GM19467 (cell line): ENCODE data around the gene RGL1.

Experiments used
- ATAC-seq: cut with Tn5 transposase; IDR thresholded peaks from one replicate; pipeline ENCODE4 v1.9.1; 2021; ENCODE audit warnings: mild to moderate bottlenecking, moderate library complexity; ENCODE audit not compliant: unreplicated experiment

The RGL1 gene

DNA sequence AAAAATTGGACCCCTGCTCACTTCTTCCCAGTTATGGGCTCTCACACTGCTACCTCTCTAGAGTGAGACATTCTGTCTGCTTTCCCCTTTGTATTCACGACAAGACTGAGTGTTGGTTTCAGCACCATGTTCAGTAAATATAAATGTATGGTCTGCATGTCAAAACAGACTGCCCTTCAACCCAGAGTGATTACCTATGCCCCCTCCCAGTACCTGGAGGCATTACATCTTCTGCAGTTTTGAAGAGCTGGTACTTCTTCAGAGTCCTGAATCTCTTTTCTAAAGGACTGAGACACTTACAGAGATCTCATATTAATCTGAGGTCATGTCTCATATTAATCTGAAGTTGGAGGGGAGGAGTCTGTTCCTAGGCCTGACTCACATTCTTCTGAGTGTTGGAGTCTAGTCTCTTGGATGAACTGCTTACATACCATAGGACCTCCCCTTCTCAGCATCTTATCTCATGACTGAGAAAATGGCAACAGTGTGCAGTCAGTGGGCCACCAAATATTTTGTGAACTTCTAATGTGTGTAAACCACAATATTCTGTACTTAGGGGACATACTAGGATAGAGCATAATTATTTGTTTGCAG is 80.3 kb downstream of the RGL1 start:
- no peak for ATAC-seq

DNA sequence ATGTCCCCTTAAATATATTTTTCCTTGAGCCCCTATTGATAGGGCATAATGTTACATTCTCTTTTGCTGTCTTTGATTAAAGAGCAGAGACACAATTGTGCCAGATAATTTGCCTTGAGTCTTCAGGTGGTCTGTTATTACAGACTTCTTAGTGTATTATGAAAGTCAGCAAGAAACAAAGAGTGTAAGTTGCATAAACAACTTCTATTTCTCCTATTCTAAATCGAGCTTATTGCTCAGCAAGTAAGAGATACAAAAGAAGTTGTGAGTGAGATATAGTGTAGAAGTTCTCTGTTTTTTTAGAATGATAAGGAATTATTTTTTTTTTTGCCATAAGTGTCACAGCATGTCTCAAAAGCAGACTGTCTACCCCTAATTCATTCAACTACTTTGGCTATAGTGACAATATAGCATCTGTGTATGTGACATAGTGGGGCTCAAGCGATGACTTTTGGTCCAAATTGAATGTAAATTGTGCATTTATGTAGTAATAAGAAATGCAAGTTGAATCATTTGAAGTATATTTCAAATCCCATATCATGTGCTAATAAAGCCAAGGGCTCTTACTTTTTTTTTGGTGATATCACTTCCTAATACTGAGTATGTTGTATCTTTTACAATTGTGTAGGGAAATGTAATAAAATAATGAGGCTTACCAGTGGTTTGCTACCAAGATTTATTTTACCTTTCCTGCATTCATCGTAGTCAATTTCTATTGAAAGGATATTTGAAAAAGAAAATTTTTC is 81.3 kb downstream of the RGL1 start:
- no peak for ATAC-seq

DNA sequence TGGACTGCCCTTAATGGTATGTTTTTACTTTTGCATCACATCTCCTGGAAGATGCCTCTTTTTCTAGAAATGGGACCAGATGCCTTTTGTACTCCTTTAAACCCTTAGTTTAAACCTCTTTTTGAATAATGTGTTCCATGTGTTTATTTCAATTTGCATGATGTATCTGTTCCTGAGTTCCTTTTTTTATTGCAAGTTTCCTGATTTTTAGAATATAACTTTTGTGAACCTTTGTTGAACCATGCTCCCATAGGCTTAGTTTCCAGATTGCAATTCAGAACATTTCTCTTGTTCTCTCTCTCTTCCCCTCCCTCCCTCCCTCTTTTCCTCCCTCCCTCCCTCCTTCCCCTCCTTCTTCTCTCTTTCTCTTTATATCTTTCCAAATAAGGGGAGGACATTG is 81.9 kb downstream of the RGL1 start:
- no peak for ATAC-seq

DNA sequence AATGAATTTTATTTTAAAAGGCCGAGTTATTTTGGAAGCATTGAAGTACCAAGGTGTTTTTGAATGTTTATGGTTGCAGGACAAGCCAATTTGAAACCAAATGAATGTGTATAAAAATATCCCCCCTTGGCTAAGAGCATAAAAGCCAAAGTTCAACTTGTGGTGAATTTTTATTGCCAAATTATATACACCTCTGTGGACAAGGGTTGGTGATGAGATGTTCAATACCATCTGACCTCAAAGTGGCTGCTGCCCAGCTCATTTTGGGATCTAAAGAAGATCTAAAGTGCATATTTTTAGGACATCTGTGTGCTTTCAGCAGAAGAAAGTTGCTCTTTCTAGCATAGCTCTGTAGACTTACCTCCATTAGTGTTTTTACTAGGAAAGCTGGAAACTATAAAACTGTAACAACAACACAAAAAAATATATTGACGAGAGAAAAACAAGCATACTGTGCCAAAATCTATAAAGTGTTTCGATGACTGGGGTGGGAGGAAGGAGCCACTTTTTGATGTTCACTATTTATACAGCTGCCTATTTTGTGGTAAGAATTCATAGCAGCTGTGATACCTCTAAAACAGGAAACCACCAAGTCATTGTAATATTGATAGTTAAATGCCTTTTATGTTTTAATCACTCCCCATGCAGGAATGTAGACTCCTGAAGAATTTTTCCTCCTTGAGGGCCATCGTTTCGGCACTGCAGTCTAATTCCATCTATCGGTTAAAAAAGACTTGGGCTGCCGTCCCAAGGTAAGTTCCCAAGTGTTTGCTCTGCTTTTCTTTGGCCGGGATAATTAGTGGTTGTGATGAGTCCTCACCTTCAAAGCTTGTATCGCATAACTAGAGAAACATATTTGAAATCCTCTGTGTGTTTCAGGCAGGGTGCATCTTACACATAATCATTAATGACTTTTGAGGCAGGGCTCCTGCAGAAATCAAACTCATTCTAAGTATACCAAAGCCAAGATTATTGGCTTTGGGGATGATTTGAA is 83.2 kb downstream of the RGL1 start:
- no peak for ATAC-seq

DNA sequence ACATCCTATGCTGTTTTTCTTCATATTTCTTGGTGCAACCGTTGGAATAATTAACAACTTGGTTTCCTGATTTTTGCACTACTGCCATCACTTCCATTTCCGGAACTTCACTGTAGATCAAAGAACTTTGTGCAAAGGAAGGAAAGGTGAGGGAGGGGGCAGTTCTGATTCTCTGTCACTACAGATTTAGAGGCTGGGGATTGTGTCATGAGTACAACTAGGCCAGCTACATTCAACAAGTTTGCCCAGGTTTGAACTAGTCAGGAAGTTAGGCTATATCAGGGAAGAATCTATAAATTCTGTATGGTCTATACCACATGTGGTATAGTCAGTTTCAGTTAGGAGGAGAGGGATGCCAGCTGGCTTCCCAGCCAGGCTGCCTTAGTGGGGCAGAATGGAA is 84.2 kb downstream of the RGL1 start:
- ATAC-seq: no peak

DNA sequence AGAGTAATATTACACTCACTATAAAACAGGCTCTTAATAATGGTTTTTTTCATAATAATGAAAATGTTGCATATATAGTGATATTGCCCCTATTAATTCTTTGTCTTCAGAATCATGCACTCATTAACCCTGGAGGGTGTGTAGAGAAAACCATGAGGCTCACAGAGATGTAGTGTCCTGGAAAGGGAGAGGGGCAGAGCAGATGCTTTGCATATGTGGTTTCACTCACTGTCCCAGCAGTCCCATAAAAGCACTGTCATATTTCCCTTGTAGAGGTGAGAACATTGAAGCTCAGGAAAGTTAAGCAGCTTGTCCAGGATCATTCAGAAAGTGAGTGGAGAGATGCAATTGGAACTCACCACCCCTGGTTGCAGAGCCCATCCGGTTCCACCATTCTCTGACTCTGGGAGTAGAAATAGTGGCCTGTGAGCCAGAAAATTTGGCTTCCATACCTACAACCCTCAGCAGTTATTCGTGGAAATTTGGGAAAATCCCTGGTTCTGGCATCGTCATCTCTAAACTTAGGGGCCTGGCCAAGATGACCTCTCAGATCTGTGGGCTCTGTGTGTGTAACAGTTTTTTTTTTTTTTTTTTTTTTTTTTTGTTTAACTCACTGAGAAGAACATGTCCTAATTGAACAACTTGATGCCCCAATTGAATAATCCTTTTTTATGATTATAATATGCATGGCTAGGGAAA is 86.4 kb downstream of the RGL1 start:
- ATAC-seq: peak; percentile 78

GRCh38 chr1:183892351-183892793 is 87.5 kb downstream of the RGL1 start:
- no peak for ATAC-seq

DNA sequence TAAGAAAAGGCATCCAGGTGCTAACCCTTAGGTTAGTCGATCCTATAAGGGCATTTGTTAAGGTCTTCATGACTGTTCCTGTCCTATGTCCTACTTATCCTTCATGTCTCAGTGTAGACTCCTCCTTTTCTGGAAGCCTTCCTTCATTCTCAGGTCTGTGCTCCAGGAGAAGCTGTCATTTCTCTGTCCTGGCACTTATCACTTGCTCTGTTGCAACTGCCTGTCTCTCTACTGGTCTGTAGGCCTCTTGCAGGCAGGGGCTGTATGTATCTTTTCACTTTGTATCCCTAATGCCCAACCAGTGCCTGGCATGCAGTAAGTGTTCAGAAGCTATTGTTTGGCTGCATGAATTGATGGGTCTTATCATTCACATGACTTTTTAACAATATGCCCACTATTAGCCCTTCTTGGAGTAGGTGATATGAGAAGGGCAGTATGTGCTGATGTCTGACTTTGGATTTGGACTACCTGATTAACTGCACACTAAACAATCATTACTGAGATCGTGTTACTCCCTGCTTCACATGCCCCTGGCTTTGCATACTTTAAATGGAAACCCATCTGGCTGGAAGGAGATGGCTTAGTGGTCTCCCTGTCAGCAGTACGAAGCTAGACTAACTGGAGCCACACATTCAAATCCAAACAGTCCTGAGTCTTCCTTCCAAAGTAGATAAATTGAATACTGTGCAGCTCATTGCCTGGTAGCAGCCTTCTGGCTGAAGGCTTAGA is 88.8 kb downstream of the RGL1 start:
- ATAC-seq: no peak

DNA sequence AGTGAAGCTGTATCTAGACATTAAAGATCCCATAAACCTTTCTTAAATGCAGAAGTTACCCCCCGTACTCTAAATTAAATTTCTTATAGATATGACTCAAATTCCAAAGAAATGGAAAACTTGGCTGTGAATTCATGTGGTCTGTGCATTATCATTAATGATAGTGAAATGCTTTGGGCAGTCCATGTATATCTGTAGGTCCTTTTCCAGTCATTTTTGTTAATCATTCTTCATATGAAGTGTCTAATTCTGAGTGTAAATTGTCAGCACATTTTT is 89.3 kb downstream of the RGL1 start:
- ATAC-seq: no peak

GRCh38 chr1:183896466-183897048 is 91.6 kb downstream of the RGL1 start:
- ATAC-seq: no peak

- peak; percentile 20 for ATAC-seq
Observed at GRCh38 chr1:183898001-183898396, 93.1 kb downstream of the RGL1 start.

- ATAC-seq: no peak
Observed at GRCh38 chr1:183898610-183899009, 93.7 kb downstream of the RGL1 start.

GRCh38 chr1:183901748-183902330 is 96.9 kb downstream of the RGL1 start:
- no peak for ATAC-seq

GRCh38 chr1:183903101-183903500 is 98.2 kb downstream of the RGL1 start:
- no peak for ATAC-seq

DNA sequence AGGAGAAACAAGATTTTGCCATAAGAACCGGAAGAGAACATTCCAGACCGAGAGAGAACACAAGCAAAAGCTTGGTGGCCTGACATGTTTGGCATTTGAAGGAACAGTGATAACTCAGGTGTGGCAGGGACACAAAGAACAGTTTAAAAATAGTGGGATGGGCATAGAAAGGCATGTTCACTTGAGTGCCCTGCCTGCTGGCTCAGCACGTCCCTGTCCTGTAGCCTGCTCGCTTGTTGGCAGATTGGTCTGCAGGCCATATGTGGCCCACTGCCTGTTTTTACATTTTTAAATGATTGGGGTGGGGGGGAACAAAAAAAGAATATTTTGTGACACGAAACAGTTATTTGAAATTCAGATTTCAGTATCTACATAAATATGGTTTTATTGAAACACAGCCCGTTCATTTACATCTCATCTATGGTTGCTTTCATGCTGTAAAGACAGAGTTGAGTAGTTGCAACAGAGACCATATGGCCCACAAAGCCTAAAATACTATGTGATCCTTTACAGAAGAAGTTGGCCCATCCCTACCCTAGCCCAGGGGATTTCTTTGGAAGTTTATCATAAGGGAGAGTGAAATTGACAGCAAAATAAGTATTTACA is 100.7 kb downstream of the RGL1 start:
- ATAC-seq: no peak

GRCh38 chr1:183907070-183907469 is 102.2 kb downstream of the RGL1 start:
- ATAC-seq: no peak

GRCh38 chr1:183908079-183908478 is 103.2 kb downstream of the RGL1 start:
- ATAC-seq: no peak

DNA sequence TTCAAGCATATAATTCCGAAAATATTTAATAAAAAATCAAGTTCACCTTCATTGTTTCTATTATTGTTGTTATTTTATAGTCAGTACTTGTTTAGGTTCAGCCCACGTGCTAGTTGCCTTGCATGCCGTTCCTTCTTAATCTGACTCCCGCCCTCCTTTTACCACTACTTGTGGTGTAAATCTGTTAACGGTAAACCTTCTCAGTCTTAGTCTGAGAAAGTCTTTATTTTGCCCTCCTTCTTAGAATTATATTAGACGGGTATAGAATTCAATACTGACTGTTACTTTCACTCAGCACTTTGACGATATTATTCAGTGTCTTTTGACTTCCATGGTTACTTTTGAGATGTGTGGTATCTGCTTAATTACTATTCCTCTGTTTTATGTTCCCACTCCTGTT is 104.8 kb downstream of the RGL1 start:
- no peak for ATAC-seq

DNA sequence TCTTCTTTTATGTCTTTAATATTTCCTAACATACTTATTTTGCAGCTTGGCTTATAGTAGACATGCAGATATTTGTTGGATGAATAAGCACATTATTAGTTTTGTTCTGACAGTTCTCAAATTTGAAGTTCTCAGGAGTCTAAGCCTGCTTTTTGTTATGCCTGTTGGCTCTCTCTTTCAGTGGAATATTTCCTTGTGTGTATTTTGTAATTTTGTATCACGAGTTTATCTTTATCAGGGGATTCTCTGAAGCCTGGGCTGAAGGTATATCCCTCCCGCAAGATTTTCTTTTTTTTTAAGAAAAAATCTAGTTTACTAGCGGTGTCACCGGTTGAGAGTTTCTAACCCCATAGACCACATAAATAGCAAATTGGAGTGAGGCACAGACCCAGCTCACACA is 105.9 kb downstream of the RGL1 start:
- ATAC-seq: no peak
